AG04449 (cell line): ENCODE results near the gene ZNF155.
A peak's percentile ranks its signal among the peaks of the same experiment; 100 is the strongest.

ENCODE experiments used
- CTCF ChIA-PET: fragments of 350-600 bp; formaldehyde crosslinking; extraction: SDS; loops from one replicate; lab custom pipeline; 2021; ENCODE audit warnings: antibody characterized with exemption; lab: Yijun Ruan, JAX
- POLR2A ChIA-PET: fragments of 400-600, 350-600 bp; formaldehyde crosslinking; extraction: SDS; loops from one replicate; lab custom pipeline; 2020; ENCODE audit warnings: antibody characterized with exemption, inconsistent platforms; lab: Yijun Ruan, JAX
- DNase-seq: peaks from one replicate; pipeline ENCODE4 v3.0.0-alpha.2; 2010; ENCODE audit warnings: low read depth, low spot score
- H3K4me3 ChIP-seq: 2 replicates; pipeline ENCODE4 v1.5.1; 2011; ENCODE audit warnings: low read depth, mild to moderate bottlenecking, control low read depth, low read length
- CTCF ChIP-seq: IDR thresholded peaks from one replicate; pipeline ENCODE4 v1.5.1; 2011; ENCODE audit warnings: mild to moderate bottlenecking, moderate library complexity, low read length, control low read depth, inconsistent platforms; ENCODE audit not compliant: insufficient read depth; ENCODE audit errors: missing control alignments

Gene ZNF155

GRCh38 chr19:43983912-43984686 is at the start of gene ZNF155:
Gene ZNF155, plus strand, starts transcription at chr19:43984188. Its CDS starts 4,356 bp downstream, at chr19:43988544.
- CTCF ChIA-PET: interaction anchor here (1.2 kb wide), 1 partner anchor 18 kb away, joined by 3 read pairs; no protein-coding TSS in a partner anchor
- peak; percentile 88 for DNase-seq
- POLR2A ChIA-PET: interaction anchor here (0.6 to 0.7 kb wide), 2 partner anchors 273 to 417 kb away, joined by 3 read pairs; no protein-coding TSS in a partner anchor
- TF ChIP-seq CTCF: no peak
- peak within 1 kb of the TSS; percentile 94 for H3K4me3 ChIP-seq

GRCh38 chr19:43934985-43935708 is 48.8 kb upstream of the ZNF155 start, which contains the start of gene ZNF45:
Gene ZNF45, minus strand, starts transcription at chr19:43935282. Its CDS starts 13,097 bp downstream, at chr19:43922185.
- ChIA-PET POLR2A (interaction anchor here (0.9 to 1.6 kb wide), 4 partner anchors 16 to 159 kb away, joined by 3 to 13 read pairs (median 5); partner anchors contain the start of genes ZNF221, ZNF222 and ZNF224), CTCF (interaction anchor here (0.6 to 1.6 kb wide), 3 partner anchors 13 to 47 kb away, joined by 3 to 7 read pairs (median 3); partner anchors contain the start of gene ZNF221)
- H3K4me3 ChIP-seq: peak within 1 kb of the TSS; percentile 84
- peak; percentile 26 for DNase-seq
- no peak for TF ChIP-seq CTCF

- no peak for TF ChIP-seq CTCF
- CTCF ChIA-PET: interaction anchor here (0.6 to 1.1 kb wide), 2 partner anchors 12 to 46 kb away, joined by 3 read pairs; no protein-coding TSS in a partner anchor
- POLR2A ChIA-PET: no interaction called here
- no peak for DNase-seq
- no peak overlapping the region for H3K4me3 ChIP-seq
Measured at GRCh38 chr19:43936188-43936587, 47.8 kb upstream of the ZNF155 start.

- ChIA-PET POLR2A (no interaction called here), CTCF (no interaction called here)
- TF ChIP-seq CTCF: no peak
- no peak for DNase-seq
- H3K4me3 ChIP-seq: no peak overlapping the region
Measured at GRCh38 chr19:43939557-43940260, 44.3 kb upstream of the ZNF155 start.

GRCh38 chr19:43940719-43941118 is 43.3 kb upstream of the ZNF155 start:
- ChIA-PET CTCF (no interaction called here), POLR2A (no interaction called here)
- no peak for TF ChIP-seq CTCF
- H3K4me3 ChIP-seq: no peak overlapping the region
- DNase-seq: no peak
